CD4-positive, alpha-beta T cell treated with Interleukin-2 at 100 ng/mL for 4 hours (primary cell): ENCODE measurements around the gene RAC2.

ENCODE experiments used
- DNase-seq: peaks from one replicate; pipeline ENCODE4 v3.0.0-alpha.2; 2020; ENCODE audit warnings: low spot score

RAC2 gene

GRCh38 chr22:37187891-37188761 is 55.9 kb downstream of the RAC2 start, which contains the start of gene C1QTNF6:
Gene C1QTNF6, minus strand, starts transcription at chr22:37188247. Its CDS starts 34 bp downstream, at chr22:37188213.
- no peak for DNase-seq

- DNase-seq, result no peak
Measured at GRCh38 chr22:37187552-37187890, 56.5 kb downstream of the RAC2 start.

- DNase-seq, result no peak
Measured at GRCh38 chr22:37186997-37187522, 57.0 kb downstream of the RAC2 start.

- peak; percentile 89 for DNase-seq
Measured at GRCh38 chr22:37186228-37186996, 57.7 kb downstream of the RAC2 start.

- no peak for DNase-seq
Measured at GRCh38 chr22:37185646-37186227, 58.3 kb downstream of the RAC2 start.

GRCh38 chr22:37184816-37185541 is 59.1 kb downstream of the RAC2 start:
- no peak for DNase-seq

GRCh38 chr22:37184380-37184755 is 59.7 kb downstream of the RAC2 start:
- no peak for DNase-seq

- no peak for DNase-seq
Measured at GRCh38 chr22:37183432-37184379, 60.4 kb downstream of the RAC2 start.

- DNase-seq, result no peak
Measured at GRCh38 chr22:37182949-37183245, 61.2 kb downstream of the RAC2 start.

- DNase-seq, result no peak
Measured at GRCh38 chr22:37182101-37182948, 61.7 kb downstream of the RAC2 start.

GRCh38 chr22:37181681-37182080 is 62.4 kb downstream of the RAC2 start:
- DNase-seq, result no peak

GRCh38 chr22:37180531-37181231 is 63.4 kb downstream of the RAC2 start:
- no peak for DNase-seq

- no peak for DNase-seq
Measured at GRCh38 chr22:37179622-37180420, 64.2 kb downstream of the RAC2 start.

GRCh38 chr22:37179126-37179470 is 65.0 kb downstream of the RAC2 start:
- DNase-seq, result no peak

- DNase-seq, result no peak
Measured at GRCh38 chr22:37178350-37179125, 65.5 kb downstream of the RAC2 start.

- DNase-seq, result no peak
Measured at GRCh38 chr22:37177755-37178154, 66.3 kb downstream of the RAC2 start.

GRCh38 chr22:37177221-37177620 is 66.8 kb downstream of the RAC2 start:
- DNase-seq, result no peak
